Occipital lobe (tissue), 2 donors: Measurements from ENCODE around the gene CACNA1G. TPM values are rescaled to one million over a fixed set of nuclear protein-coding genes. Genes with fewer than 3 reads are reported as not detected.

ENCODE experiments used
- DNase-seq: peaks from one replicate; lab custom pipeline; 2025; lab: John Stamatoyannopoulos, UW
- total RNA-seq: library from RNA; depleted of rRNA; stranded (reverse); fragments of >200 nt; gene quantifications from one replicate; pipeline ENCODE4 v1.2.3, GENCODE V29; 2014

Gene CACNA1G
- total RNA-seq, 1 donor from 2014 or later, result 20.1 TPM

- DNase-seq, result peak; percentile 13
Observed at GRCh38 chr17:50533720-50534148, 26.8 kb upstream of the CACNA1G start.

GRCh38 chr17:50534222-50534978 lies 26.1 kb upstream of the CACNA1G start:
- DNase-seq, result no peak

GRCh38 chr17:50534979-50535326 lies 25.6 kb upstream of the CACNA1G start:
- no peak for DNase-seq

- peak; percentile 24 for DNase-seq
Observed at GRCh38 chr17:50535407-50535806, 25.1 kb upstream of the CACNA1G start.

GRCh38 chr17:50536683-50537646 lies 23.6 kb upstream of the CACNA1G start:
- DNase-seq, result no peak

GRCh38 chr17:50537721-50538548 lies 22.6 kb upstream of the CACNA1G start:
- DNase-seq, result no peak

- DNase-seq, result no peak
Observed at GRCh38 chr17:50538549-50539410, 21.7 kb upstream of the CACNA1G start.

GRCh38 chr17:50539762-50540559 lies 20.6 kb upstream of the CACNA1G start:
- no peak for DNase-seq

GRCh38 chr17:50540560-50541401 lies 19.7 kb upstream of the CACNA1G start:
- DNase-seq, result no peak

GRCh38 chr17:50541402-50541715 lies 19.2 kb upstream of the CACNA1G start:
- no peak for DNase-seq

- peak; percentile 76 for DNase-seq
Observed at GRCh38 chr17:50541716-50542688, 18.5 kb upstream of the CACNA1G start.

GRCh38 chr17:50542795-50543774 lies 17.4 kb upstream of the CACNA1G start:
- DNase-seq, result no peak

GRCh38 chr17:50544516-50544915 lies 16.0 kb upstream of the CACNA1G start:
- DNase-seq, result no peak

GRCh38 chr17:50545311-50545710 lies 15.2 kb upstream of the CACNA1G start:
- DNase-seq, result no peak

- no peak for DNase-seq
Observed at GRCh38 chr17:50546701-50547034, 13.8 kb upstream of the CACNA1G start.

GRCh38 chr17:50547035-50547735 lies 13.3 kb upstream of the CACNA1G start, which contains the start of gene SPATA20:
Gene SPATA20, plus strand, starts transcription at chr17:50547174. Its CDS starts 35 bp downstream, at chr17:50547209.
- DNase-seq, result peak; percentile 69
